ENCODE measurements around the gene ZNF518A.

ZNF518A gene

GRCh38 chr10:96107623-96108038 is 22.5 kb upstream of the ZNF518A start:
- H3K36me3 ChIP-seq (ENCODE audit: control insufficient read depth, insufficient read depth, low read length) = no peaks in the 10 kb centered on the region
- no peaks in the 10 kb centered on the region for H3K9me3 ChIP-seq (ENCODE audit: control insufficient read depth, low read length)
- H3K4me1 ChIP-seq (ENCODE audit: control insufficient read depth, insufficient read depth, low read length, poor library complexity, severe bottlenecking) = no peaks in the 10 kb centered on the region
- H3K4me3 ChIP-seq (ENCODE audit: extremely low read depth, insufficient read depth, low read length, poor library complexity, severe bottlenecking) = no peak overlapping the region
- WGBS, 2 experiments (ENCODE audit: insufficient coverage in 2 of 2) = 80 to 83% methylated on average over 1 to 2 of the region's 3 CpGs
- H3K27ac ChIP-seq (ENCODE audit: low read depth, low read length, severe bottlenecking) = no peak overlapping the region

DNA sequence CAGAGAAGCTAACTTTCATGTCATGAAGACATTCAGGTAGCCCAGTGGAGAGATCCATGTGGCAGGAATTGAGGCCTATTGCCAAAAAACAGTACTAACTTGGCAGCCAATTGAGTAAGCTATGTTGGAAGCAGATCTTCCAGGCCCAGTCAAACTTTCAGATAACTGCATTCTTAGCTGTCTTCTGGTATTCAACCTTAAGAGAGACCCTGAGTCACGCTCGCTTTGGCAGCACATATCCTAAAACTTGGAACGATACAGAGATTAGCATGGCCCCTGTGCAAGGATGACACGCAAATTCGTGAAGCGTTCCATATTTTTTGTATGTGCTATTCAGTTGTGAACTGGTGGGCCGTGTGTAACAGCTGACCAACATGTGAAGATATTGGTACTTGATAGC is 17.6 kb upstream of the ZNF518A start:
- Histone ChIP-seq H3K36me3 (ENCODE audit: control insufficient read depth, insufficient read depth, low read length) (no peaks in the 10 kb centered on the region), H3K4me3 (ENCODE audit: extremely low read depth, insufficient read depth, low read length, poor library complexity, severe bottlenecking) (no peak overlapping the region), H3K27ac (ENCODE audit: low read depth, low read length, severe bottlenecking) (no peak overlapping the region), H3K9me3 (ENCODE audit: control insufficient read depth, low read length) (no peaks in the 10 kb centered on the region), H3K4me1 (ENCODE audit: control insufficient read depth, insufficient read depth, low read length, poor library complexity, severe bottlenecking) (no peaks in the 10 kb centered on the region)
- WGBS, 2 experiments (ENCODE audit: insufficient coverage in 2 of 2) = 87 to 89% methylated on average over 3 to 5 of the region's 7 CpGs

DNA sequence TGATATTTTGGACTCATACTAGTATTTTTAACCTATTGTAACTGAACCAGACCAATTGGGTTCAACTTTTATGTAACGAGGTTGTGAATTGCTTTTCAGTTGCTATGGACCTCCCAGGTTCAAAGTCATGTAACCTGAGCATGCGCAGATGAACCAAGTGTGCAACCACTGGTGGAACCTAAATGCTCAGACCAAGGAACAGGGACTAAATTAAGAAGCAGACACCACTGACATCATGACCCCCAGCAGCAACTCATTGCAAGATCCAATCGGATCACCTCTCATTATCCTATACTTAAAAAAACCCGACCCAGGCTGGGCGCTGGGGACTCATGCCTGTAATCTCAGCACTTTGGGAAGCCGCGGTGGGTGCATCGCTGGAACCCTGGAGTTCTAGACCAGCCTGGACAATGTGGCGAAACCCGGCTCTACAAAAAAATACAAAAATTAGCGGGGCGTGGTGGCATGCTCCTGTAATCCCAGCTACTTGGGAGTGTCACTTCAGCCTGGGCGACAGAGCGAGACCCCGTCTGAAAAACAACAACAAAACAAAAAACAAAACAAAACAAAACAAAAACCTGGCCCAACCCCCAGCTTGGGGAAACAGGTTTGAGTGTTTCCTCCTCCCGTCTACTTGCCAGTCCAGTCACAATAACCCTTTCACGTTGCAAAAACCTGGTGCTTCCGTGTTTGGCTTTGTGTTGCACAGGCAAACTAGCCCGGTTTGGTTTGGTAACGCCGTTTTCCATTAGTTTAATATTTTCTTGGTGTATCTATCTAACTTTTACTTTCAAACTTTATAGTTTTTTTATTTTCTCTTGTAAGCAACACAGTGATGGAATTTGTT is 11.3 kb upstream of the ZNF518A start:
- no peaks in the 10 kb centered on the region for H3K4me1 ChIP-seq (ENCODE audit: control insufficient read depth, insufficient read depth, low read length, poor library complexity, severe bottlenecking)
- H3K27ac ChIP-seq (ENCODE audit: low read depth, low read length, severe bottlenecking) = no peak overlapping the region
- WGBS, 2 experiments (ENCODE audit: insufficient coverage in 2 of 2) = 84 to 93% methylated on average over 11 to 17 of the region's 21 CpGs
- H3K4me3 ChIP-seq (ENCODE audit: extremely low read depth, insufficient read depth, low read length, poor library complexity, severe bottlenecking) = no peak overlapping the region
- H3K9me3 ChIP-seq (ENCODE audit: control insufficient read depth, low read length) = no peaks in the 10 kb centered on the region
- no peaks in the 10 kb centered on the region for H3K36me3 ChIP-seq (ENCODE audit: control insufficient read depth, insufficient read depth, low read length)

DNA sequence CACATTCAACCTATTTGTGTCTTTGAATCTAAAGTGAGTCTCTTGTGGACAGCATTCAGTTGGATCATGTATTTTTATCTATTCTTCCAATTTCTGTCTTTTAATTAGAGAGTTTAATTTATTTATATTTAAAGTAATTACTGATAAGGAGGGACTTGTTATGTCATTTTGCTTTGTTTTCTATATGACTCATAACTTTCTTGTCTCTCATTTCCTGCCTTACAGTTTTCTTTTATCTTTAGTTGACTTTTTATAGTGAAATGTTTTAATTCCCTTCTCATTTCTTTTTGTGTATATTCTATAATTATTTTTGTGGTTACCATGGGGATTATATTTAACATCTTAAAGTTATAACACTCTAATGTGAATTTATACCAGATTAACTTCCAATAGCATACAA is 7.3 kb upstream of the ZNF518A start:
- no peaks in the 10 kb centered on the region for H3K9me3 ChIP-seq (ENCODE audit: control insufficient read depth, low read length)
- no peak overlapping the region for H3K27ac ChIP-seq (ENCODE audit: low read depth, low read length, severe bottlenecking)
- no peaks in the 10 kb centered on the region for H3K4me1 ChIP-seq (ENCODE audit: control insufficient read depth, insufficient read depth, low read length, poor library complexity, severe bottlenecking)
- H3K36me3 ChIP-seq (ENCODE audit: control insufficient read depth, insufficient read depth, low read length) = no peaks in the 10 kb centered on the region
- H3K4me3 ChIP-seq (ENCODE audit: extremely low read depth, insufficient read depth, low read length, poor library complexity, severe bottlenecking) = no peak overlapping the region

DNA sequence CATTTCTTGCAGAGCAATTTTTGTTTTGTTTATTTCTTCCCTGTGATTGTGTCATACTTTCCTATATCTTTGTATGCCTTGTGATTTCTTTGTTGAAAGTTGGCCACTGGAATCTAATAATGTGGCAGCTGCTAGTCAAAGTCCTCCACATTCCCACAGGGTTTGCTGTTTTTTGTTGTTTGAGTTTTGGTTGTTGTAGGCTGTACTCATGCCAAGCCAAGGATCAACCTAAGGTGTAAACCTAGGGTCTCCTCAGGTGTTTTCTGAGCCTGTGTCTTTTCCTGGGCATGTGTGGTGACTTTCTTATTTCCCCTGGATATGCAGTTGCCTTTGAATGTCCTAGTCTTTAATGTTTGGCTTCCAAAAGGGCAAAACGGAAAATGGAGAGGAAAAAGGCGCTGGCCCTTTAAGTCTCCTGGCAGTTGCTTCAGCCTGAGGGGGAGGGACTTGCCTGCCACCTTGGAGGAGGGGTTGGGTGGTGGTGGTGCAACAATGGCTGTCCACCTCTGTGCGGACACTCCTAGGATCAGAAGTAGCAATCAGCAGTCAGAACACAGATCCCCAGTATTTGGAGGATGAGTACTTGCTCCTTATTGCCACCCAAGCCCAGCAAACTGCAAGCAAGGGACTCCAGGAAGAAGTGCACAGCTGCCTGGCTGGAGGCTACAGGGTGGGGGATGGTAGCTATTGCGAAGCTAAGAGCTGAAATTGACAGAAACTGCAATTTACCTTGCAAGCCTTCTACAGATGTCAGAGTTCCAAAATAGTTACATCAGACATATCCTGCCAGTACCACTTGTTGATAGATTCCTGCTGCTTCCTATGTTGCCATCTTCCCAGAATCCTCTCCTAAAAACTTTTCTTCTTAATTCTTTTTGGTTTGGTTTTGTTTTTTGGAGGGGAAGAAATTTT is 5.6 kb upstream of the ZNF518A start:
- peak overlapping the region; percentile 86 for H3K27ac ChIP-seq (ENCODE audit: low read depth, low read length, severe bottlenecking)
- no peaks in the 10 kb centered on the region for H3K9me3 ChIP-seq (ENCODE audit: control insufficient read depth, low read length)
- no peaks in the 10 kb centered on the region for H3K36me3 ChIP-seq (ENCODE audit: control insufficient read depth, insufficient read depth, low read length)
- peak overlapping the region; percentile 40 for H3K4me3 ChIP-seq (ENCODE audit: extremely low read depth, insufficient read depth, low read length, poor library complexity, severe bottlenecking)
- 16 to 17% methylated on average over 2 to 3 of the region's 4 CpGs for WGBS, 2 experiments (ENCODE audit: insufficient coverage in 2 of 2)
- H3K4me1 ChIP-seq (ENCODE audit: control insufficient read depth, insufficient read depth, low read length, poor library complexity, severe bottlenecking) = no peaks in the 10 kb centered on the region

- Histone ChIP-seq H3K36me3 (ENCODE audit: control insufficient read depth, insufficient read depth, low read length) (no peaks in the 10 kb centered on the region), H3K9me3 (ENCODE audit: control insufficient read depth, low read length) (no peaks in the 10 kb centered on the region), H3K27ac (ENCODE audit: low read depth, low read length, severe bottlenecking) (peak overlapping the region; percentile 86), H3K4me1 (ENCODE audit: control insufficient read depth, insufficient read depth, low read length, poor library complexity, severe bottlenecking) (no peaks in the 10 kb centered on the region), H3K4me3 (ENCODE audit: extremely low read depth, insufficient read depth, low read length, poor library complexity, severe bottlenecking) (peak overlapping the region; percentile 40)
- WGBS, 2 experiments (ENCODE audit: insufficient coverage in 2 of 2) = 78 to 80% methylated on average over 1 to 2 of the region's 2 CpGs
Measured at GRCh38 chr10:96125142-96125515, 5.0 kb upstream of the ZNF518A start.

GRCh38 chr10:96130326-96130995 is 364 bp downstream of the ZNF518A start:
- peak overlapping the region; percentile 69 for H3K4me3 ChIP-seq (ENCODE audit: extremely low read depth, insufficient read depth, low read length, poor library complexity, severe bottlenecking)
- H3K27ac ChIP-seq (ENCODE audit: low read depth, low read length, severe bottlenecking) = peak overlapping the region; percentile 98
- no peaks in the 10 kb centered on the region for H3K9me3 ChIP-seq (ENCODE audit: control insufficient read depth, low read length)
- H3K36me3 ChIP-seq (ENCODE audit: control insufficient read depth, insufficient read depth, low read length) = peaks cover 25% of the 10 kb centered on the region
- WGBS, 2 experiments (ENCODE audit: insufficient coverage in 2 of 2) = 0% methylated on average over 33 to 34 of the region's 42 CpGs
- no peaks in the 10 kb centered on the region for H3K4me1 ChIP-seq (ENCODE audit: control insufficient read depth, insufficient read depth, low read length, poor library complexity, severe bottlenecking)

DNA sequence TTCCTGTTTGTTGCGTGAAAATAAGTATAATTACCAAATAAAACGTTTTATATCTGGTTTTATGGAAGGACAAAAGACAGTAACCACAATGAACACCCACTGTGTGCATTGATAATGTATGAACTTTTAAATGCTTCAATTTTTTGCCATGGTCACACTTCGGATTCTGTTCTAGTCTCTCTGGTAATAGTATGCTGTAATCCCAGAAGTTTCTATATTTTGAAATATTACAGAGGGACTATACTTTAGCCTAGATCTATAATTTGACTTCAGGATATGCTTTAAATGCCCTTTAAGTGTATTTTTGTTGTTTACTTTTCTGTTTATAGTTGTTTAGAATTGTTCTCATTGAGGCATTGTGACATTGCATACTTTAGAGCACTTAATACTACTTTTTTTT is 1.5 kb downstream of the ZNF518A start:
- WGBS, 2 experiments (ENCODE audit: insufficient coverage in 2 of 2) = 40% methylated on average over 1 of the region's 3 CpGs; no CpG with 5 or more reads in 1 of the 2 experiments
- Histone ChIP-seq H3K4me3 (ENCODE audit: extremely low read depth, insufficient read depth, low read length, poor library complexity, severe bottlenecking) (peak overlapping the region; percentile 69), H3K36me3 (ENCODE audit: control insufficient read depth, insufficient read depth, low read length) (peaks cover 30% of the 10 kb centered on the region), H3K4me1 (ENCODE audit: control insufficient read depth, insufficient read depth, low read length, poor library complexity, severe bottlenecking) (no peaks in the 10 kb centered on the region), H3K9me3 (ENCODE audit: control insufficient read depth, low read length) (no peaks in the 10 kb centered on the region), H3K27ac (ENCODE audit: low read depth, low read length, severe bottlenecking) (no peak overlapping the region)

DNA sequence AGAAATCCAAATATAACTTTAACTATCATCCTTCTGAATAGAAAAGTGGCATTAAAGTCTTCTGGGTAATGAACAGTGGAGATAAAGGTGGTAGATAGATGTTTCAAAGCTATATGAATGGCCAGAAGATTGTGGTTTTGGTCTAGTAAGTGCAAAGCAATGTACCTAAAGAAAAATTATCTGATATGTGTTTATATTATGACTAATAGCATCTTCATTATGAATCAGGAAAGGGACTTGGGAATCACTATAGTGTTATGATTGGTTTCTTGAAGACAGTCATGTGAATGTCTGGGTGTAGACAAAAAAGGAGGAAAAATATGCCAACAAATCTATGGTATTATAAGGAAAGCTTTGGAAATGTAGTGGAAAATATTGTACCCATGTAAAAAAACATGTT is 3.0 kb downstream of the ZNF518A start:
- peaks cover 46% of the 10 kb centered on the region for H3K36me3 ChIP-seq (ENCODE audit: control insufficient read depth, insufficient read depth, low read length)
- H3K4me3 ChIP-seq (ENCODE audit: extremely low read depth, insufficient read depth, low read length, poor library complexity, severe bottlenecking) = no peak overlapping the region
- H3K27ac ChIP-seq (ENCODE audit: low read depth, low read length, severe bottlenecking) = no peak overlapping the region
- no peaks in the 10 kb centered on the region for H3K4me1 ChIP-seq (ENCODE audit: control insufficient read depth, insufficient read depth, low read length, poor library complexity, severe bottlenecking)
- no peaks in the 10 kb centered on the region for H3K9me3 ChIP-seq (ENCODE audit: control insufficient read depth, low read length)

GRCh38 chr10:96136810-96137209 is 6.7 kb downstream of the ZNF518A start:
- peaks cover 76% of the 10 kb centered on the region for H3K36me3 ChIP-seq (ENCODE audit: control insufficient read depth, insufficient read depth, low read length)
- 95 to 100% methylated on average over 2 to 4 of the region's 5 CpGs for WGBS, 2 experiments (ENCODE audit: insufficient coverage in 2 of 2)
- H3K27ac ChIP-seq (ENCODE audit: low read depth, low read length, severe bottlenecking) = no peak overlapping the region
- no peaks in the 10 kb centered on the region for H3K4me1 ChIP-seq (ENCODE audit: control insufficient read depth, insufficient read depth, low read length, poor library complexity, severe bottlenecking)
- no peaks in the 10 kb centered on the region for H3K9me3 ChIP-seq (ENCODE audit: control insufficient read depth, low read length)
- no peak overlapping the region for H3K4me3 ChIP-seq (ENCODE audit: extremely low read depth, insufficient read depth, low read length, poor library complexity, severe bottlenecking)

Measured in mesodermal cell (in vitro differentiated cells).